Hepatocyte (in vitro differentiated cells): ENCODE results near the gene GGA2.

ENCODE experiments used
- EZH2 ChIP-seq: fragments of 200-600 bp; sonication (generic); IDR thresholded peaks from 2 replicates; pipeline ENCODE4 v1.6.1; 2016; ENCODE audit warnings: antibody characterized with exemption, mild to moderate bottlenecking, borderline replicate concordance
- TF ChIP-seq, protein P1 (sequence below): fragments of 200-600 bp; sonication (generic); IDR thresholded peaks from 2 replicates; pipeline ENCODE4 v1.5.1; 2016; ENCODE audit warnings: antibody characterized with exemption, mild to moderate bottlenecking; ENCODE audit not compliant: poor library complexity

DNA sequence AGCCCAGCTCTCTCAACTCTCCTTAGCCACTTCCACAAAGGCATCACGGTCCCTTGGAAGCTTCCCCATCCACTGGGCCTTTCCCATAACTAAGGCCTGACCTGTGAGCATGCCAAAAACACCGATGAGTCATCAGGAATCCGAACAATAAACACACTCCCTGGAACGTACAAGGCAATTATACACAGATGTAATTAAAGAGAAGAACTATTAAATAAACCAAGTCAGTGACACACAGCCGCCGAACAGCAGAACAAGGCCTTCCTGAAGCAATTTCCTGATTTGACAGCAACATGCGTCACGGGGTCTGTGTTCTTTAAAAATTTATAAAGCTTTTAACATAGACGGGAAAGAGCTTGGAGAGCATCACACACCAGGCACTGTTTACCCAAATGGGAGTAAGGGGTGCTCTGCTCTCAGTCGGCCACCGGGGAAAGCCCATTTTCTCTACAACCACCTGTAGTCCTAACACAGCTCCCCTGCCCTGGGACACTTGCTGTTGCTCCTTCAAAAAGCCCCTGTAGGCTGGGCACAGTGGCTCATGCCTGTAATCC is 86.7 kb downstream of the GGA2 start:
- TF ChIP-seq, protein P1, sequence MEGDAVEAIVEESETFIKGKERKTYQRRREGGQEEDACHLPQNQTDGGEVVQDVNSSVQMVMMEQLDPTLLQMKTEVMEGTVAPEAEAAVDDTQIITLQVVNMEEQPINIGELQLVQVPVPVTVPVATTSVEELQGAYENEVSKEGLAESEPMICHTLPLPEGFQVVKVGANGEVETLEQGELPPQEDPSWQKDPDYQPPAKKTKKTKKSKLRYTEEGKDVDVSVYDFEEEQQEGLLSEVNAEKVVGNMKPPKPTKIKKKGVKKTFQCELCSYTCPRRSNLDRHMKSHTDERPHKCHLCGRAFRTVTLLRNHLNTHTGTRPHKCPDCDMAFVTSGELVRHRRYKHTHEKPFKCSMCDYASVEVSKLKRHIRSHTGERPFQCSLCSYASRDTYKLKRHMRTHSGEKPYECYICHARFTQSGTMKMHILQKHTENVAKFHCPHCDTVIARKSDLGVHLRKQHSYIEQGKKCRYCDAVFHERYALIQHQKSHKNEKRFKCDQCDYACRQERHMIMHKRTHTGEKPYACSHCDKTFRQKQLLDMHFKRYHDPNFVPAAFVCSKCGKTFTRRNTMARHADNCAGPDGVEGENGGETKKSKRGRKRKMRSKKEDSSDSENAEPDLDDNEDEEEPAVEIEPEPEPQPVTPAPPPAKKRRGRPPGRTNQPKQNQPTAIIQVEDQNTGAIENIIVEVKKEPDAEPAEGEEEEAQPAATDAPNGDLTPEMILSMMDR: no peak
- no peak for TF ChIP-seq EZH2
